HPDE6-E6E7 (cell line): ENCODE measurements around the gene TLE1.
"Not testable (repeated sequence)": the region's sequence is repeated elsewhere in the genome, so short reads cannot be mapped to it uniquely, and the experiment has no call there.

Experiments used
- DNase-seq: peaks from one replicate; pipeline ENCODE4 v3.0.0; 2011; ENCODE audit warnings: missing footprints; ENCODE audit errors: extremely low spot score

TLE1 gene

GRCh38 chr9:81689343-81690175 is at the start of gene TLE1:
TSS of gene TLE1 (minus strand) at chr9:81689547. CDS start at chr9:81688240, 1,307 bp downstream.
- peak; percentile 99 for DNase-seq

GRCh38 chr9:81737871-81738507 is 48.6 kb upstream of the TLE1 start:
- peak; percentile 44 for DNase-seq

- not testable (repeated sequence) for DNase-seq
Observed at GRCh38 chr9:81730498-81730897, 41.2 kb upstream of the TLE1 start.

- DNase-seq = no peak
Observed at GRCh38 chr9:81729135-81729534, 39.8 kb upstream of the TLE1 start.

DNA sequence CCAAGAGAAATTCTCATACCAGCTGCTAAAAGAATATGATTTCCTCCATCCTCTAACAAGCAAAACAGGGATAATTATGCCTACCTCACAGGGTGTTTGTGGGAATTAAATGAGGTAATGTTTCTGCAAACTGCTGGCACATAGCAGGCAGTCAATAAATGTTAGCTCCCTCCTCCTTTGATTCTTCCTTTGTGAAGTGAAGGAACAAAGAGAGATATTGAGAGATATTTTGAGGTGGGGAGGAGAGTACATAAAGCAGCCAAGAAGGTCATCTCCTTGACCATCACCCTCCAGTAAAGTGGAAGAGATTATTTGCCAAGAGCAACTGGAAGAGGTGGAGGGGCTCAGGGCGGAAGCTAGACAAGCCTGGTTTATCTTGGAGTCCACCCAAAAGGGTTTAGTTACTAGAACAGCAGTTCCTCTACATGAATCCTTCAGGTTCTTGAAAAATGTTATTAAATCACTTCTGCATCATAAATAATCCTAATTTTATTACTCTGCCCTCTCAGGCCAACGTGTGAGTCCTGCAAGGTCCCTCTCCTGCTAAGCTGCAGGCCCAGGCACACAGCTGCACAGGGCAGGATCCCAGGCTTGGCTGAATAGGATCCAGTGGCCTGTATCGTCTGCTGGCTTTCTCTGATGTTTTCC is 35.0 kb upstream of the TLE1 start:
- DNase-seq = no peak

GRCh38 chr9:81722277-81722676 is 32.9 kb upstream of the TLE1 start:
- no peak for DNase-seq

DNA sequence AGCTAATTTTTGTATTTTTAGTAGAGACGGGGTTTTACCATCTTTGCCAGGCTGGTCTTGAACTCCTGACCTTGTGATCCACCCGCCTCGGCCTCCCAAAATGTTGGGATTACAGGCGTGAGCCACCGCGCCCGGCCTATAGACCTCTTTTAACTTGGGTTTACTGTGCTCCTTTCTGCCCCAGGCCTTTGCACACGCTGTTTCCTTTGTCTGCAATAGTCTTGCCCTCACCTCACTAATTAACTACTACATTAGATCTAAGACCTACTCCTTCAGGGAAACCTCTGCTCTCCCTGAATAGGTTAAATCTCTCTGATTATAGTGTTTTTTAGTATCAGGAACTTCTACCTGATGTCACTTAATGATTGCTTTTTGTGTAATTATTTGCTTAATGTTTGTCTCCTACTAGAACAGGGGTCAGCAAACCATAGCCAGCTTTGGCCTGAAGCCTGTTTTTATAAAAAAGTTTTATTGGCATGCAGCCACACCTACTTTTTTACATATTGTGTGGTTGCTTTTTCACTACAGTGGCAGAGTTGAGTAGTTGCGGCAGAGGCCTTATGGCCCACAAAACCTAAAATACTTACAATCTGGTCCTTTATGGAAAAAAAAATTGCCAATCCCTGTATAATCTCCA is 31.2 kb upstream of the TLE1 start:
- no peak for DNase-seq

DNA sequence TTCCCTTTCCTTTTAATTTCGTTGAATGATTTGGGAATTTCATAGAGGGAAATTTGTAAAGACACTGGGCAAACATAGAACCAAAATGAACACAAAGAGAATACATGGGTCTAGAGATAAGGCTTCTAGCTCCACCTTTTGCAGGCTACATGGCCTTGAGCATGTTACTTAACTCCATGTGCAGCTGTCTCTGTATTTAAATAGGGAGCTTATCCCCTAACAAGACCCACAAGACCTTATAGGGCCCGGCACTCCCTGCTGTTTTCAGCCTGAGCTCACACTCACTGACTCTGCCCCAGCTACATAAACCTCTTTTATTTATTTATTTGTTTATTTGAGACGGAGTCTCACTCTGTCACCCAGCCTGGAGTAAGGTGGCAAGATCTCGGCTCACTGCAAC is 30.6 kb upstream of the TLE1 start:
- no peak for DNase-seq

DNA sequence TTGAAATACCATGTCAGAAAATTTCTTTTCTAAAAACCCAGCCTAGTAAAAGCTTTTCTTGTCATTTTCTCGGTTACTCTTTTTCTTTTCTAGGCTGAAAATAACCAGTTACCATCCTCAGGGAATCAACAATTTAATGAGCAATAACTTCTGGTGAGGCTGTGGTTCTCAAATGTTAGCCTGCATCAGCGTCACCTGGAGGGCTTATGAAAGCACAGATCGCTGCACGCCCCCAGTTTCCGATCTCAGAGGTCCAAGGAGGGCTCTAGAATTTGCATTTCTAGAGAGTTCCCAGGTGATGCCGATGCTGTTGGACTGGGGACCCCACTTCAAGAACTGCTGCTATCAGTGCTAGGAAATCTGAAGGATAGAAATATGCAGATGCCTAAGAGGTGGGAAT is 28.9 kb upstream of the TLE1 start:
- DNase-seq = no peak

DNA sequence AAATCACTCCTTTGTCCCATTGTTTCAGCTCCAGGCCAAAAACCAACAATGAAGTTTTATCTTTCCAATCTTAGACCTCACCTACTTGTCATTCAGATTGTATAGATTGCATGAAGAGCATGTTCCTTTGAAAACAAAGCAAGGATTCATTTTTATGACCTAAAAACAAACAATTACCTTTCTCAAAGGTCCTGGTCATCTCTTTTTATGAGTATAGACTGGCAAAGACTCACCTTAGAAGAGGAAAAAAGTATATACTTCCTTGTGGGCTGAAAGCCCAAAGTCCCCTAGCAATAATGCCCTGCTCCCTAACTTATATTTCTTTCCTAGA is 28.4 kb upstream of the TLE1 start:
- DNase-seq = no peak

GRCh38 chr9:81717061-81717746 is 27.9 kb upstream of the TLE1 start:
- no peak for DNase-seq

GRCh38 chr9:81716409-81716808 is 27.1 kb upstream of the TLE1 start:
- DNase-seq = no peak

DNA sequence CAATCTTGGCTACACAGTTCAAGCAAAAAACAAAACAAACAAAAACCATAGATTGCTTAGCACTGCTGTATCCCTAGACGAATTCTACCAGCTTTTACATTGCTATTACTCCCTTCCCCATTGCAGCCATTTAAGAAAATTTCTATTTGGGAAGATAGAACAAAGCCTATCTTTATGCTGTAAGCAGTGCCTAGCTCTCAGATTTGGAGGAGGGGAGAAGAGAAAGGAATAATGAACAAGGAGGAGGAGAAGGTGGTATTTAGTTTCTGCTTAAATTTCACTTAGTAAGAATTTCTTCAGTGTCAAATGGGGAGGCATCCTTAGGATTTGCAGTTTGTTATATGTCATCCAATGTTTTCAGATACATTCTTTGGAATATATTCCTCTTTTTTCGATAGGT is 16.2 kb upstream of the TLE1 start:
- DNase-seq = no peak

DNA sequence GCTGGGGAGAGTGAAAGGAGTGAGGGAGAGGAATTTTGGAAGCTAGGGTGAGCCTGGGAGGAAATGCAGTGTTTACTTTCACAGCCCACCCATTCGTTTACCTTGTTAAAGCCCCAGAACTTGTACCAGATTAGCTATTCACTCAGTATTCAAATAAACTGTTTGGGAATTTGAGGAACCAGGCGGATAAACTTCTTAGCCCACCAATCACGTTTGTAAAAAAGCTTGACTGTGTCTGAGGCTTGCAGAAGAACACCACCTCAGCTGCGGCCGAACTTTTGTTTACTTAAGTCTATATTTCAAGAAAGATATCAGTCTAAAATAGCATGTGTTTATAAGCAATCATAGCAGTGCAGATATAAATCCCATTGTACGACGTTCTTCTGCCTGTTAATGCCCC is 5.2 kb upstream of the TLE1 start:
- no peak for DNase-seq

DNA sequence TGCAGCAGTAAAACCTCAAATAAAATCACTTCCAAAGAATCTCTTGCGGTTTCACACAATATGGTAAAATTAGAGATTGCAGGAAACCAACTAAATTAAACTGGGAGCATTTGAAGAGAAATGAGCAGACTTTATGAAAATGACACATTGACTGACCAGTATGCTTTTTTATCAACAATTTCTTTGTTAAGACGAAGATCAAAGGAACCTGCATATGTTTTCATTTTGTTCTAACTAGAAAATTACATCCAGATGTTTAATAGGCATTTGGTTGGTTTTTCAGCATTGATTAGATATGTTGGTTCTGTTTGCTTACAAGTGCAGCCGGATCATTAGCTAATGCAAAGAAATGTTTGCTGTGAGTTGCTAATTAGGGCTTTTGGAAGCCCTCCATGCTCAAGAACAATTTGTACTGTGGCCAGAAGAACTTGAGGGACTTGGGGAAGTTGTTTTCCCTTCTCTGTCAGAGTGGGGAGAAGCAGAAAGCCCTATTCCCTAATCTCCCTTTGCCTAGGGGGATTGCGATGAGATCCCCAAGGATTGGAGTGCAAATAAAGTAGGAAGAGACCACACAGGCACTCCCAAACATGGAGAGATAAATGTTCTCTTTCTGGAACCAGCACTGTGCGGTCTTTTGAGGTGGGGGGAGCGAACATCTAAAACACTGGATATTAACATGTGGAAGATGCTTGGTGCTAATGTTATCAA is 4.5 kb upstream of the TLE1 start:
- no peak for DNase-seq

DNA sequence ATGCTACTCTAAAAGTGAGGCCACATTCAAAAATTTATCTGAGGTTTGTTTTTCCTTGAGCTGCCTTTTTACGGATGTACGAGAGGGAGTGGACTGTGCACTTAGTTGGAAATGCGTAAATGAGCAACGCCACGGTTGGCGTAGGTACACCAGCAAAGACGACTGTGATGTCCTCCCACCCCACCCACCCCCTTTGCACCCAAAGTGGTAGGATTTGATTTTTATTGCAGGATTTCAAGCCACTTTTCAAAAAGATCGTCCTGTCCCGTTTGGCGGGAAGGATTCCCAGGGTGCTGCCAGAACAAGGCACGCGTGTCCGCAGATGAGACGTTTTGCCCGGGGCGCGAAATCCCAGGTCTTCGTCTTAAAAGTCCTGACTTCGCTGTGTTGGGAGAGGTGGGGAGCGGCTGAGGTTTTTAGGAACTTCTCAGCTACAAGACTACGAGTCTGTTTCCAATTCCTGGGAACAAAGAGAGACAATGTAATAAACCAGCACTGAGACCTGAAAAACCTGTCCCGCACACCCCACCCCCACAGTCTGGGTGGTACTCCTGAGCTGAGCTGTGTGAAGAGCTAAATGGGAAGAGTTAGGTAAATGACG is 1.0 kb upstream of the TLE1 start:
- peak; percentile 74 for DNase-seq

DNA sequence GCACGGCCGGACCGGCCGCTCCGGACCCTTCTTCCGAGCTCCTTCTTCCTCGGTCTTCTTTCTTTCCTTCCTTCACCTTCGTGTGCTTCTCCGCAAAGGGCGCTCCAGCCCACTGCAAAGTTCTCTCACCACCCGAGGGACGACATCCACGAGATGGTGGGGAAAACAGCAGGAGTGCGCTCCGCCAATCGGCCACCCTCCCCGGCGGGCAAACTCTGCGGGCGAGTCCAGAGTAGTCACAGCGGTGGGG is 329 bp downstream of the TLE1 start:
- not testable (repeated sequence) for DNase-seq

GRCh38 chr9:81688262-81689092 is 870 bp downstream of the TLE1 start:
- DNase-seq = not testable (repeated sequence)

DNA sequence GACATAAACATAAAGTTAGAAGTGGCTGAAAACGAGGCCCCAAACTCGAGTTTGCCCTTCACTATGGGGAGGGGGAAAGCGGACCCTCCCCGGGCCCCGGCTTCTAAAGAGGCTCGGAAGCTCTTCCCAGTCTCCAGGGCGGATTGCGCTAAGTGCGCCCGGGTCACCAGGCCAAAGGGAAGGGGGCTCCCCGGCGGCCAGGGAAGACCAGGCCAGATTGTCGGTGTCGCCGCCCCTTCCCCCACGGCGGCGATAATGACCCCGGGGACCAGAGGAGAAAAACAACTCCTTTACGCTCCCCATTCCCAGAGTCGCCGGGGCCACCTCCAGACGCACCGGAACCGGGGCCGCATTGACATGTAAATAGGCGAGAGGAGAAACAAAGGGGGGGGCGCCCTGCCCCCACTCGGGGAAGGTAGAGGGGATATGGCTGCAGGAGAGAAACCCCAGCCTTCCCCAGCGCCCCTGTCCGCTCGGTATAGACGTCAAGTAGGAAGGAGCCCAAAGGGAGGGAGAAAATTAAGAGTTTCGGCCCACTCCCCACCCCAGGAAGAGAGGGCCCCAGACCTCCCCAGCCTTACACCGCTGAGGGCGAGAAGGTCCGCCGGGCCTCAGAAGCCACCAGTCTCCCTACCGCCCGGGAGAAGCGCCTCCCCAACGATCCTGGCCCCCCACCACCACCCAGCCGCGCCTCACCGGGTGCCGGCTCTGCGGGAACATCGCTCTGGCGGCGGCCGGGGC is 1.7 kb downstream of the TLE1 start:
- no peak for DNase-seq
